ENCODE results near the gene BICD2. TPM values are rescaled to one million over a fixed set of nuclear protein-coding genes. Genes with fewer than 3 reads are reported as not detected.

BICD2 gene
- total RNA-seq, 1 donor from 2014 or later: 31.0 TPM

DNA sequence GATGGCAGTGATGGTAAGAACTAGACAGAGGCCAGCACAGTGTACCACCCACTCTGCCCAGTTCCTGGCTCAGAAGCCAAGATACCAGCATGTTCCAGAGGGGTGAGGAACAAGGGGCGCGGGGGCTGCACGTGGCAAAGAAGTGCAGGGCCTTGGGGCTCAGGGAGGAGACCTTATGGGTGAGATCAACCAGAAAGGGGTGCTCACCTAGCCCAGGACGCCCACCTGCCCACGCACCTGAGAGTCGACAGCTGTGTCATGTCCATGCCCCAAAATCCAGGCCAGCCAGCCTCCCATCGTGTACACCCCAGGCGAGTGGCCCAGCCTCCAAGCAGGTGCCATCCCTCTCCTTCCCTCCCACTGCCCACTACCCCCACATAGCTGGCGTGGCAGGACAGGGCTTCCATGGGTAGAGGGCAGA, 34.9 kb downstream of the BICD2 start:
- no peak for FAIRE-seq

GRCh38 chr9:92728831-92729734, 35.5 kb downstream of the BICD2 start:
- DNase-seq (ENCODE audit: low spot score in 2 of 2) (peak in 1 of 2 donors; percentile 73), FAIRE-seq (no peak)

More for the DNA sequence above, 34.9 kb downstream of the BICD2 start:
- no peak for DNase-seq (ENCODE audit: low spot score in 2 of 2)

DNA sequence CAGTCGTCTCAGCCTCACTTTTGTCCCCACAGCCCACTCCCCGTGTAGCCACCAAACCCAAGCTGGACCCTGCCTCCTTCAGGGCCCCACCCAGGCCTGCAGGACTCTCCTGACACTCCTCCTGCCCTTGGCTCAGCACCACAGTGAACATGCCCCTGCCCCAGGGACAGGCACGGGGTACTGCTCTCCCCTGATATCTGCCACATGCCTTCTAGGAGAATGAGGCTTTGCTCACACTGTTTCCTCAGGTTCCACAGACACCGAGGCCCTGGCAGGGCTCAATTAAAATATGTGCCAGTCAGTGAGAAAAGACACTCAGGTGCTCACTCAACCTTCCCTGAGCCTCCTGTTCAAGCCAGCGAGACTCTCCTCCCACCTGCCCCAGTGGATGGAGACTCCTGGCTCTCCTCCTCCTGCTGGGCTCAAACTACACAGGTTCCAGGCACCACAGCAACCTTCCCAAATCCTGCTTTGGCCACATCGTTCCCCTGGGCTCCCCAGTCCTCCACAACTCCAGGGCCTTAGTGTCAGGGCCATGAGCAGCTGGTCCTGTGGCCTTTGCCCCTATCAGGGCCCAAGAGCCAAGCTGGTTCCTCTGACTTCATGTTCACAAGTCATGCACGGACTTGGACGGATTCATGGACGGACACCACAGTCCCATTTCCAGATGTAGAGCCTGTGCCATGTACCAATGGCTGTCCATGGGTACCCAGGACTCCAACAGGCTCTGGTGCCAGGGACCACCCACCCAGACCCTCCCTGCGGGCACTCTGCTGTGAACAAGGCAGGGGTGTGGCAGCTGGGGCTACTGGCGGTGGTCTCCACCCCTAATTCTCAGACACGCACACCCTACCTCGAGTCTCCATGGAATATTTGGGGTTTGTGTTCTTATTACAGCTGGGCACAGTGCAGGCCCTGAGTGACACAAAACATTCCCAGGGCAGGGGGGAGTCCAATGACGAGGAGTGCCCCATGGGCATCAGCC, 36.6 kb downstream of the BICD2 start:
- FAIRE-seq: no peak
- no peak for DNase-seq (ENCODE audit: low spot score in 2 of 2)

DNA sequence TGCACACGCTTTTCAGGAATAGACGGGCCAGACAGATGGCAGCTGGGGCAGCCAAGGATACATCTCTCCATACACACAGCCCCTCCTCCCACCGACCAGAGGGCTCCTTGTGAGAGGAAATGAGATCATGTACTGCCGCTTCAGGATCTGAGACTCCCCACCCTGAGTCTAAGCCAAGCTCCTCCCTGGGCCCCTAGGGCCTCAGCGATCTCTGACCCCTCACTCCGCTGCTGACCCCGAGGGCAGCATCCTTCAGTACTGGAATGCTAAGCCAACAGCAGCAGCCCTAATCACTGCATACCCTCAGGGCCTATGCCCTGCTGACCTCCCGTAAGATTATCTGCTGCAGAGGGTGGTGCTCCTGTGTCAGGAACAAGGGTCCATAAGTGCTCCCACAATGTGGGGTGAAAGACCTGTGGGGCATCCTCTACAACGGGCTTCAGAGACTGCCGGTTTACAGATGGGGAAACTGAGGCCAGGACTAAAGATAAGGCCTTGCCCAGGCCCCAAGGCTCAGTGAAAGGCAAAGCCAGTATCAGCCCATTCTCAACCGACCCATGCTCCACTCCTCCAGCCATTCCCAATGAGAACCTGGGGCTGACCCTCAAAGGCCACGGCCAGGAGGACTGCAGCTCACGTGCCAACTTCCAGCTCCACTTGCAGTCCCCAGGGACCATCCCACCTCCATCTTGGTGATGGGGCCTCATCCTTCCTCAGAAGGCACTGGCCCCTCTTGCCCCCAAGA, 37.5 kb downstream of the BICD2 start:
- no peak for FAIRE-seq

GRCh38 chr9:92726348-92726747, 38.3 kb downstream of the BICD2 start:
- no peak for FAIRE-seq
- DNase-seq (ENCODE audit: low spot score in 2 of 2): no peak

More for the DNA sequence above, 37.5 kb downstream of the BICD2 start:
- DNase-seq (ENCODE audit: low spot score in 2 of 2): peak in 1 of 2 donors; percentile 53

- FAIRE-seq (no peak), DNase-seq (ENCODE audit: low spot score in 2 of 2) (no peak)
These were observed 38.9 kb downstream of the BICD2 start for GRCh38 chr9:92725766-92726165.

- DNase-seq (ENCODE audit: low spot score in 2 of 2) (no peak), FAIRE-seq (no peak)
These were observed 39.4 kb downstream of the BICD2 start for GRCh38 chr9:92725266-92725545.

GRCh38 chr9:92724528-92725265, 39.9 kb downstream of the BICD2 start:
- DNase-seq (ENCODE audit: low spot score in 2 of 2) (no peak), FAIRE-seq (no peak)

DNA sequence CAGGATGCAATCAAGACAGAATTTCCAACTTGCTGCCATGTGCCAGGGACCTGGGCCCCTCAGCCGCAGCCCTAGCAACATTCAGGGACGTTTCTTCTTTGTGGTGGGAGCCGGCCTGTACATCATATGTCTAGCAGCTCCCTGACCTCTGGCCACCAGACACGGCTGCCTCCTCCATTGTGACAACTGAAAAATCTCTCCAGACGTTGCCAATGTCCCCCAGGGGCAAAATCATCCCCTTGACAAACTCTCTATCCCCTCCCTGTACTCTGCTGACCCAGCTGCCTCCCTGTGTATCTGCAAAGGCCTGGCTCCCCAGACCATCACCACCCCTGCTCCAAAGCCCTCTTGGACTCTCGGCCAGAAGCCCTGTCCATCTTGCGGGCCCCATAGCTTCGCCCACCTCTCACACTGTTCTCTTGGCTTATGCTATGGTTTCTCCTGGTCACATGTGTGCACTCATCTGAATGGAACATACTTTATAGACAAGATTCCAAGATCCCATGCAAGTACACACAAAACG, 40.8 kb downstream of the BICD2 start:
- DNase-seq (ENCODE audit: low spot score in 2 of 2) (no peak), FAIRE-seq (no peak)

DNA sequence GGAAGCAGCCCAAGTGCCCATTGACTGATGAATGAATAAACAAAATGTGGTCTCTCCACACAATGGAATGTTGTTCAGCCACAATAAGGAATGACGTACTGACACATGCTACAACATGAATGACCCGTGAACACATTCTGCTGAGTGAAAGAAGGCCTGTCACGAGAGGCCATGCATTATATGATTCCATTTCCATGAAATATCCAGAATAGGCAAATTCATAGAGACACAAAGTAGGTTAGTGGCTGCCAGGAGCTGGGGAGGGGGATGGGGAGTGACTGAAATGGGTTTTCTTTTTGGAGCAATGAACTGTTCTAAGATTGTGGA, 41.4 kb downstream of the BICD2 start:
- DNase-seq (ENCODE audit: low spot score in 2 of 2) (peak in 1 of 2 donors; percentile 65), FAIRE-seq (peak; percentile 89)

DNA sequence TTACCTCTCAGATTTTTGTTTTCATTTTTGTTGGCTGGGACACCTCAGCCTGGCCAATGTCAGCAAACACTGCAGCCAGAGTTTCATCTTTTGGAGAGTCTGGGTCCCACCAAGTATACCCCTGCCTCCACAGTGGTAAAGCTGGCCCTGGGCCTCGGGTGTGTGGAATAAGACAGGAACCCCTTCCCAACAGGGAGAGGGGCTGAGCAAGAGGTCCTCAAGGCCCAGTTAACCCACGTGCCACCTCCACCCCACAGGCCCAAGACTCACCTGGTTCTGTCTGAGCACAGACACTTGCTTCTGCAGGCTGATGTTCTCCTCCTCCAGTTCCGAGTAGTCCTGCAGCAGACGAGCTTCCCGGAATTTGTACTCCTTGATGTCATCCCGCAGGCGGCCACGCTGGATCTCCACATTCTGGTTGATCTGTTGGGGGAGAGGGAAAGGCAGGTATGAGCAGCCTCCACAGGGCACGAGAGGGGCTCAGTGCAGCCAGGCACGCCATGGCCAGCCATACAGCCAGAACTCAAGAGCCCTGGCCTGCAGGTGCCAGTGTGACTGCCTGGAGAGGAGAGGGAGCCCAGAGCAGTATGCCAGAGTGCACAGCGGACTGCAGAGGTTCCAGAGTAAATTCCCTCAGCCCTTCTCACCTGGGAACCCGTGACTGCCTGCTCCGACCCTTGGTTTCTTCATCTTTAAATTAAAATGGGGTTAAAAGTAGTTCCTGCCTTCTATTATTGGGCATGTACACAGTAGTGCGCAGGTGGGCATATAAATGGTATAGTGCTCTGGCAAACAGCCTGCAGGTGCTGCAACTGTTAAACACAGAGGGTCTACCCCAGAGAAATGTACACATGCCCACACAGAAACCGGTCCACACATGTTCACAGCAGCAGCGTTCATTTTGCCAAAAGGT, 42.0 kb downstream of the BICD2 start:
- DNase-seq (ENCODE audit: low spot score in 2 of 2) (no peak), FAIRE-seq (no peak)

DNA sequence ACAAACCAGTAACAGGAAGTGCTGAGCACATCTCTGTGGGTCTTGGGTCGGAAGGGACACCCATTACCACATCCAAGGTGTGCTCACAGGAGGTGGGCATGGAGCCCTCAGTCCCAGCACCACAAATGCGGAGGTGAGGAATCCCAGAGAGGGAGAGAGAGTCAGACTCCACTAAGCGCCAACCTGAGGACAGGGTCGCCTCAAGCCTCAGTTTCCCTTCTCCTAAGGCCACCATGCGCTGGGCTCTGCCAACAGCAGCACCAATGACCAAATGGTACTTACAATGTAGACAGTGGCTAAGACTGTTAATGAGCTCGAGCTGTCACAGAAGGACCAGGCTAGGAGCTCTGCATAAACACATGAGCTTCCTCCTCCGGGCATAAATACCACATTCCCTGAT, 43.1 kb downstream of the BICD2 start:
- no peak for DNase-seq (ENCODE audit: low spot score in 2 of 2)
- no peak for FAIRE-seq

- no peak for FAIRE-seq
These were observed 43.7 kb downstream of the BICD2 start for GRCh38 chr9:92720807-92721535.

GRCh38 chr9:92720209-92720765, 44.3 kb downstream of the BICD2 start:
- FAIRE-seq (no peak), DNase-seq (ENCODE audit: low spot score in 2 of 2) (no peak)

More at GRCh38 chr9:92720807-92721535, 43.7 kb downstream of the BICD2 start:
- no peak for DNase-seq (ENCODE audit: low spot score in 2 of 2)

- FAIRE-seq (no peak), DNase-seq (ENCODE audit: low spot score in 2 of 2) (no peak)
These were observed 45.5 kb downstream of the BICD2 start for GRCh38 chr9:92719028-92719647.

GRCh38 chr9:92718086-92719001, 46.3 kb downstream of the BICD2 start:
- DNase-seq (ENCODE audit: low spot score in 2 of 2): no peak
- no peak for FAIRE-seq
